ENCODE measurements around the gene PIWIL1.

Gene PIWIL1

DNA sequence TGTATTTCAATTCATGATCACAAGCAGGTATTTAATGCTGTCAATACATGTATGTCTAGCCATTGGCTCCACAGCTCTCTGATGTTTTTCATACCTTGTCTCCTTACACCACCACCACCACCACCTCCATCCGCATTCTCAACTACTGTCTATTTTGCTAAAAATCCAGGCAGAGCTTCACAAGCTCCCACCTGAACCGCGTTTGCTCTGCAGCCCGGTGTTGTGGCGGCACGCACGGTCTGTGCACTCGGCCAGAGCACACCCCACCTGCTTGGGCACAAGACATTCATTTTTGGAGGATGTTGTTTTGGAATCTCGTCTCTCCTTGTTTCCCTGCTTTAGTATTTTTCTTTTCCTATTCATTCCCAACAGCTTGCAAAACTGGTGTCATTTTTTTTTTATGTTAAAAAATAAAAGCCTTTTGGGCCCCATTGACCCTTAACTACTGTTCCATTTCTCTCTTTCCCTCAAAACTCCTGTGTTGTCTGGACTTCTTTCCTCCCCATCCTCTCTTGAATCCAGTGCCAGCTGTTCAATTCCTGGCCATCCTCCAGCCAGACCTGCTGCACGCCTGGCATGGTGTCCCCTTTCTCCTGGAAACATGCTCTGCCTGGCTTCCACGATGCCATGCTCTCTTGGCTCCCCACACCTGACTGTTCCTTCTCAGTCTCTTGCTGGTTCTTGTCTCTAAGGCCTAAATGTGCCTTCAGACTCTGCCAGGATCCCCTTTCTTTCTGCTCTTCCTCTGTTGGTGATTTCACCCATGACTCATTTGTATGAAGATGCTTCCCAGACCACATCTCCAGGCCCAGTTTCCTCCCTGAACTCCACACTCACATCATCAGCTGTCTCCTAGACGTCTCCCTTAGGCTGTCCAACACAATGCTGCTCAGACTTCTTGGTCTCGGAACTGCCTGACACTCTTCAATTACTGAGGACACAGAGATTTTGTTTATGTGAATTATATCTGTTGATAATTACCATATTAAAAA, 37.9 kb downstream of the PIWIL1 start:
- TF ChIP-seq, protein P1, sequence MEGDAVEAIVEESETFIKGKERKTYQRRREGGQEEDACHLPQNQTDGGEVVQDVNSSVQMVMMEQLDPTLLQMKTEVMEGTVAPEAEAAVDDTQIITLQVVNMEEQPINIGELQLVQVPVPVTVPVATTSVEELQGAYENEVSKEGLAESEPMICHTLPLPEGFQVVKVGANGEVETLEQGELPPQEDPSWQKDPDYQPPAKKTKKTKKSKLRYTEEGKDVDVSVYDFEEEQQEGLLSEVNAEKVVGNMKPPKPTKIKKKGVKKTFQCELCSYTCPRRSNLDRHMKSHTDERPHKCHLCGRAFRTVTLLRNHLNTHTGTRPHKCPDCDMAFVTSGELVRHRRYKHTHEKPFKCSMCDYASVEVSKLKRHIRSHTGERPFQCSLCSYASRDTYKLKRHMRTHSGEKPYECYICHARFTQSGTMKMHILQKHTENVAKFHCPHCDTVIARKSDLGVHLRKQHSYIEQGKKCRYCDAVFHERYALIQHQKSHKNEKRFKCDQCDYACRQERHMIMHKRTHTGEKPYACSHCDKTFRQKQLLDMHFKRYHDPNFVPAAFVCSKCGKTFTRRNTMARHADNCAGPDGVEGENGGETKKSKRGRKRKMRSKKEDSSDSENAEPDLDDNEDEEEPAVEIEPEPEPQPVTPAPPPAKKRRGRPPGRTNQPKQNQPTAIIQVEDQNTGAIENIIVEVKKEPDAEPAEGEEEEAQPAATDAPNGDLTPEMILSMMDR (IDR thresholded peaks at IDR 0.05; ENCODE audit: low read depth, low read length) = no peak
- H3K4me3 ChIP-seq (replicated peaks in 1 of 2; ENCODE audit: low read depth in 2 of 2, low read length in 2 of 2) = no peak overlapping the region
- no peak for DNase-seq (ENCODE audit: low read depth in 2 of 2)

DNA sequence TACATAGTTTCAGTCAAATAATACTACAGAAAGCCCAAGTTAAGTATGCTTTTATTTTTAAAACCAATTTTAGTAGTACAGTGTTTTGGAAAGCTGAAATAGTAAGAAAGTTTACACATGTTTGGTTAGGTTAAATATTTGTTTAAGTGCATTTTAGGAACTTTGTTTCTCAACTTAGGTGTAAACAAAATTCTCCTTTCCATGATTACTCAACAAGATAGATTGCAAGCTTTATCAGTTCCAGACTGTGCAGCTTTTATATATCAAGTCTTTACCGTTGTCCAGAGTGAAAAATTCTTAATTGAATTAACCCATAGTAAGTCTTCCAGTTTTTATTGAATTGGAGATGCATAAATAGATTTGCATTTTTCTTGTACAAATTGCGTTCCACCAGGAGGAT, 45.1 kb downstream of the PIWIL1 start:
- no peak for DNase-seq (ENCODE audit: low read depth in 2 of 2)
- TF ChIP-seq, protein P1 (IDR thresholded peaks at IDR 0.05; ENCODE audit: low read depth, low read length) = no peak
- no peak overlapping the region for H3K4me3 ChIP-seq (replicated peaks in 1 of 2; ENCODE audit: low read depth in 2 of 2, low read length in 2 of 2)

DNA sequence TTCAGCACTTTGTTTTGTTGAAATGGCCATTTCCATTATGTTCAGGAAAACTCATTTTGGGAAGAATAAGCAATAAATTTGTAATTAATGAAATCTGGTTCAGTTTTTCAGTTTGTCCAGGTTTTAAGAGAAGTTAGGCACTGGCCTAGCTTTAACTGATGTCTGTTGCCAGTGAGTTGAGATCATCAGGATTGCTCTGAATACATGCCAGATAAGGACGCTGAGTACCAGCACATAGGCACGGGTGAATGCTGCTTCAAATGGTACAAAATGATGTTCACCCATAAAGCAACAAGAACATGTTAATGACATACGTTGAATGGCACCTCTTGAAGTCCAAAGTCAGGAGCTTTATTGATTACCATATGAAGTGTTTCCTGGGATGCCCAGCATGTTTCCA, 46.5 kb downstream of the PIWIL1 start:
- no peak for DNase-seq (ENCODE audit: low read depth in 2 of 2)
- no peak overlapping the region for H3K4me3 ChIP-seq (replicated peaks in 1 of 2; ENCODE audit: low read depth in 2 of 2, low read length in 2 of 2)
- TF ChIP-seq, protein P1 (IDR thresholded peaks at IDR 0.05; ENCODE audit: low read depth, low read length) = no peak

DNA sequence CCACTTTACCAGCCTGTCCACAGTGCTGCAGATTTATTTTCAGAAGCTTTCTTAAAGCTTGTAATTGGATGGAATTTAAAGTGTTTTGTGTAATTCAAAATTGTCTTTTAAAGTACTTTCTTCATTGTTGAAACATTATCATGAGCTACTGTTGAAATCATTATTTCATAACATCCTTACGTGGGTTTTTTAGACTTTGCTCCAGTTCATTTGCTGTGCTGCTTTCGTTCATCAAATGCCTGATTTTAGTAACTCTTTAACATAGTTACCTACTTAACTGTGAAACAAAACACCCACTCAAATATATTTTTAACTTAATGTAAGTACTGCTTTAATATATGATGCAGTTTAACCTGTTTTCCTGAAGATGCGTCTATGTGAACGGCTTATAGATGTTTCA, 47.5 kb downstream of the PIWIL1 start:
- DNase-seq (ENCODE audit: low read depth in 2 of 2) = no peak
- TF ChIP-seq, protein P1 (IDR thresholded peaks at IDR 0.05; ENCODE audit: low read depth, low read length) = no peak
- H3K4me3 ChIP-seq (replicated peaks in 1 of 2; ENCODE audit: low read depth in 2 of 2, low read length in 2 of 2) = no peak overlapping the region

DNA sequence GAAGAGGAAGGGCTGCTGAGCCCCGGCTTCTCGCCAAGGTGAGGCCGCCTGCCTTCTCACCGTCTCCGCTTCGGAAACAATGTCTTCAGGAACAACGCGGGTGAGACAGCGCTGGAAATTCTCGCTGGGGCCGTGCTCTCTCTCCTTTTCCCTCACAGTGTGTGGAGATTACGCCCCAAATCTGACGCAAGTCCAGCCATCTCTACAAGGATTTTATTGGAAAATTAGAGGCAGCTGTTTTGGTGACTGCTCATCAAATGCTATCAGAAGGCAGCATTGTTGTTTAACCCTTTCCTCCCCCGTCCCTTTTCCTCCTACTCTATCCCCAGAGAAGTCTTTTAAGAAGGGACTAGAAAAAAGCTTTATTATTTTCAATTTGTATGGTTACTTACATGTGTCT, 53.5 kb downstream of the PIWIL1 start:
- no peak for DNase-seq (ENCODE audit: low read depth in 2 of 2)
- no peak overlapping the region for H3K4me3 ChIP-seq (replicated peaks in 1 of 2; ENCODE audit: low read depth in 2 of 2, low read length in 2 of 2)
- TF ChIP-seq, protein P1 (IDR thresholded peaks at IDR 0.05; ENCODE audit: low read depth, low read length) = no peak

DNA sequence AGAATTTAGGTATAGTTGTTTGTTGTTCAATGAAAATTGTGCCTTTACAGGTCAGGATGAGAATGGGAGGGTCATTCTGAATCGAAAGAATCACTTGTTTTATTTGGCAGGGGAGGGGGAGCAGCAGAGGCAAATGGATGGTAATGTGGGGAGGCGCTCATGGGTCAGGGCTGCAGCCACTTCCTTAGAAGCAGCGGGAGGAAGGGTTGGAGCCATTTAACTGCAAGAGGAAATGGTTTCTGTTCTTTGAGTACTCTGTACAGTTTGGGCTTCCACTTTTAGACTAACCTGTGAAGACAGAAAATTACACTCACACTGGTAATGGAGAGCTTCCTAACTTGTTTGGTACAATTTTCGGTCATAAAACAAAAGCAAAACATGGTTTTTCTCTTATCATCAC, 57.2 kb downstream of the PIWIL1 start:
- TF ChIP-seq, protein P1 (IDR thresholded peaks at IDR 0.05; ENCODE audit: low read depth, low read length) = no peak
- DNase-seq (ENCODE audit: low read depth in 2 of 2) = no peak
- H3K4me3 ChIP-seq (replicated peaks in 1 of 2; ENCODE audit: low read depth in 2 of 2, low read length in 2 of 2) = no peak overlapping the region
